SK-N-SH treated with all-trans-retinoic acid at 6 μM for 48 hours (cell line): ENCODE data around the gene ARHGAP24.

ENCODE experiments used
- CSDC2 ChIP-seq: fragments of 250-450 bp; sonication (Bioruptor Pico); IDR thresholded peaks from 2 replicates; pipeline ENCODE4 v1.5.0; 2020; ENCODE audit warnings: mild to moderate bottlenecking, moderate library complexity
- GLIS3 ChIP-seq: fragments of 250-450 bp; sonication (Bioruptor Pico); IDR thresholded peaks from 2 replicates; pipeline ENCODE4 v1.5.0; 2020; ENCODE audit warnings: mild to moderate bottlenecking, moderate library complexity
- RARB ChIP-seq: fragments of 250-450 bp; sonication (Bioruptor Pico); IDR thresholded peaks from 2 replicates; pipeline ENCODE4 v1.8.0; 2021; ENCODE audit warnings: mild to moderate bottlenecking, moderate library complexity
- SNAI2 ChIP-seq: fragments of 250-450 bp; sonication (Bioruptor Pico); IDR thresholded peaks from 2 replicates; pipeline ENCODE4 v1.5.0; 2020; ENCODE audit warnings: mild to moderate bottlenecking, moderate library complexity
- TCF4 ChIP-seq: fragments of 250-450 bp; sonication (Bioruptor Pico); IDR thresholded peaks from 2 replicates; pipeline ENCODE4 v1.8.0; 2021; ENCODE audit warnings: mild to moderate bottlenecking, moderate library complexity, borderline replicate concordance
- TOX ChIP-seq: fragments of 250-450 bp; sonication (Bioruptor Pico); IDR thresholded peaks from 2 replicates; pipeline ENCODE4 v1.8.0; 2021; ENCODE audit warnings: mild to moderate bottlenecking, moderate library complexity, borderline replicate concordance
- ZC3H10 ChIP-seq: fragments of 250-450 bp; sonication (Bioruptor Pico); IDR thresholded peaks from 2 replicates; pipeline ENCODE4 v1.5.1; 2021; ENCODE audit warnings: mild to moderate bottlenecking, moderate library complexity
- TF ChIP-seq, protein P1 (sequence below): fragments of 250-450 bp; sonication (Bioruptor Pico); IDR thresholded peaks from 2 replicates; pipeline ENCODE4 v1.5.1; 2020; ENCODE audit warnings: low read depth, mild to moderate bottlenecking, moderate library complexity

DNA sequence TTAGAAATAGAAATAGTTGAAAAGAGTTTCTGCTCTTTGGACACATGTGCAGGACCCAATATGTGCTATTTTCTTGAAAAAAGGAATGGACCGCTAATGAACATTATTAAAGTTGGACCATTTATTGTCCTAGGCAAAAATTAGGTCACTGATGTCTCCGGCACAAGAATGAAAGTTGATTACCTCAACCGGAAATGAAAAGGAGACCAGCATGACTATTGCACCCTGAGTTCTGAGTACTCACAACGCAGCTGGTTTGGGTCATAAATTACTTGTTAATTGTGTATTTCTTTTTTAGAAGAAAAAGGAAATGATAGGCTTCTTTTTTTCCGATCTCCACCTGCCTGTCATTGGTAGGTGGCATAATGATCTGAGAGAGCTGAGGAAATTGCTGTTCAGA lies 232.7 kb downstream of the ARHGAP24 start:
- no peak for TF ChIP-seq RARB
- no peak for TF ChIP-seq GLIS3 (CRISPR knock-in tag)
- no peak for TF ChIP-seq SNAI2
- TF ChIP-seq CSDC2 (CRISPR knock-in tag): no peak
- TF ChIP-seq TOX (CRISPR knock-in tag): no peak
- no peak for TF ChIP-seq TCF4 (CRISPR knock-in tag)
- TF ChIP-seq ZC3H10 (CRISPR knock-in tag): no peak
- TF ChIP-seq, protein P1, sequence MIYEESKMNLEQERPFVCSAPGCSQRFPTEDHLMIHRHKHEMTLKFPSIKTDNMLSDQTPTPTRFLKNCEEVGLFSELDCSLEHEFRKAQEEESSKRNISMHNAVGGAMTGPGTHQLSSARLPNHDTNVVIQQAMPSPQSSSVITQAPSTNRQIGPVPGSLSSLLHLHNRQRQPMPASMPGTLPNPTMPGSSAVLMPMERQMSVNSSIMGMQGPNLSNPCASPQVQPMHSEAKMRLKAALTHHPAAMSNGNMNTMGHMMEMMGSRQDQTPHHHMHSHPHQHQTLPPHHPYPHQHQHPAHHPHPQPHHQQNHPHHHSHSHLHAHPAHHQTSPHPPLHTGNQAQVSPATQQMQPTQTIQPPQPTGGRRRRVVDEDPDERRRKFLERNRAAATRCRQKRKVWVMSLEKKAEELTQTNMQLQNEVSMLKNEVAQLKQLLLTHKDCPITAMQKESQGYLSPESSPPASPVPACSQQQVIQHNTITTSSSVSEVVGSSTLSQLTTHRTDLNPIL (CRISPR knock-in tag): no peak
